ENCODE results near the gene SLC41A1. TPM values are rescaled to one million over a fixed set of nuclear protein-coding genes. Genes with fewer than 3 reads are reported as not detected.

SLC41A1 gene
- total and polyA plus RNA-seq, 2 donors (not counting 3 experiments of a cell fraction or from before 2014, with no cell fraction given): 21.7 to 22.0 TPM

DNA sequence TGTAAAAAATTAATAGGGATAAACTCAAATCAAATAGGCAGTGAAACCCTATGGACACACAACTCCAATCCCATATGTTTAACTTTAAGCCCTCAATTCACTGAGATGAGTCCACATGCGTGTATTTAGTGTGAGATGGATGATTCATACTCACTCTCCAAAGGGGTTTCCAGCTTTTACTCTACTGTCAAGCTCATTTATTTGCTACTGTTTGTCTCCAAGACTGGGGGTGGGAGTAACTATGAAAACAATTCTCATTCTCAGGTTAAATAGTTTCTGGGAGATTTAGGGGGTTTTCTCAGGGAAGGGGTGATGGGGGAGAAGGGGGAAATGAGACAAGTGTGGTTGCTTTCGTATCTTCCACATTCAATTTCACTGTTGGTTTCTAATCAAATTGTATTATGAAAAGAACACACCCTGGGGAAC is 40.4 kb downstream of the SLC41A1 start:
- Histone ChIP-seq H3K4me3 (replicated peaks in 1 of 3; ENCODE audit: insufficient read depth in 1 of 3, low read depth in 1 of 3, low read length in 3 of 3) (no peak overlapping the region), H3K9ac (replicated peaks; ENCODE audit: extremely low read depth, insufficient read depth, low read length) (no peak overlapping the region), H4K20me1 (replicated peaks; ENCODE audit: control insufficient read depth, extremely low read depth, insufficient read depth, low read length) (no peaks in the 10 kb centered on the region), H3K9me3 (replicated peaks; ENCODE audit: control insufficient read depth, insufficient read depth, low read length) (no peaks in the 10 kb centered on the region), H3K79me2 (ENCODE audit: control insufficient read depth, insufficient read depth, low read length) (no peaks in the 10 kb centered on the region), H3K4me1 (ENCODE audit: control insufficient read depth, extremely low read depth, insufficient read depth, low read length) (peaks cover 8% of the 10 kb centered on the region), H3K27ac (ENCODE audit: insufficient read depth, low read depth, low read length) (no peak overlapping the region), H2AFZ (ENCODE audit: low read depth, low read length) (no peak overlapping the region), H3K27me3 (ENCODE audit: control insufficient read depth in 2 of 2, insufficient read depth in 2 of 2, low read length in 2 of 2) (no peaks in the 10 kb centered on the region), H3K36me3 (ENCODE audit: control insufficient read depth in 2 of 2, extremely low read depth in 1 of 2, insufficient read depth in 2 of 2, low read length in 2 of 2) (peaks cover 0 to 2% of the 10 kb centered on the region in 2 experiments), H3K9me1 (replicated peaks; ENCODE audit: control insufficient read depth, extremely low read depth, insufficient read depth, low read length) (no peaks in the 10 kb centered on the region), H3K4me2 (ENCODE audit: insufficient read depth, low read length) (no peak overlapping the region)
- dilution Hi-C loops (cut with MboI; ENCODE audit: extremely low pct_ligation_motif_present, low sequenced_read_pairs) (no loop called here), intact Hi-C loops (cut with micrococcal nuclease) (no loop called here)
- no peak for FAIRE-seq
- ChIA-PET POLR2A (no interaction called here), CTCF (interaction anchor here (2.1 kb wide), 1 partner anchor 14 kb away, joined by 5 read pairs; no protein-coding TSS in a partner anchor)
- BruUV-seq (replicated peaks): no TSS peak
- no peak for DNase-seq (ENCODE audit: low read depth, low spot score)
- TF ChIP-seq, protein P1, sequence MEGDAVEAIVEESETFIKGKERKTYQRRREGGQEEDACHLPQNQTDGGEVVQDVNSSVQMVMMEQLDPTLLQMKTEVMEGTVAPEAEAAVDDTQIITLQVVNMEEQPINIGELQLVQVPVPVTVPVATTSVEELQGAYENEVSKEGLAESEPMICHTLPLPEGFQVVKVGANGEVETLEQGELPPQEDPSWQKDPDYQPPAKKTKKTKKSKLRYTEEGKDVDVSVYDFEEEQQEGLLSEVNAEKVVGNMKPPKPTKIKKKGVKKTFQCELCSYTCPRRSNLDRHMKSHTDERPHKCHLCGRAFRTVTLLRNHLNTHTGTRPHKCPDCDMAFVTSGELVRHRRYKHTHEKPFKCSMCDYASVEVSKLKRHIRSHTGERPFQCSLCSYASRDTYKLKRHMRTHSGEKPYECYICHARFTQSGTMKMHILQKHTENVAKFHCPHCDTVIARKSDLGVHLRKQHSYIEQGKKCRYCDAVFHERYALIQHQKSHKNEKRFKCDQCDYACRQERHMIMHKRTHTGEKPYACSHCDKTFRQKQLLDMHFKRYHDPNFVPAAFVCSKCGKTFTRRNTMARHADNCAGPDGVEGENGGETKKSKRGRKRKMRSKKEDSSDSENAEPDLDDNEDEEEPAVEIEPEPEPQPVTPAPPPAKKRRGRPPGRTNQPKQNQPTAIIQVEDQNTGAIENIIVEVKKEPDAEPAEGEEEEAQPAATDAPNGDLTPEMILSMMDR (IDR thresholded peaks at IDR 0.05; ENCODE audit: extremely low read depth in 1 of 2, insufficient read depth in 1 of 2, low read depth in 1 of 2, low read length in 2 of 2): no peak
- TF ChIP-seq POLR2A (IDR thresholded peaks at IDR 0.05; ENCODE audit: low read depth, low read length) (no peak), EZH2 (IDR thresholded peaks at IDR 0.05; ENCODE audit: borderline replicate concordance, low read depth, low read length, severe bottlenecking) (no peak), GATA2 (IDR thresholded peaks at IDR 0.05; ENCODE audit: insufficient read depth, insufficient read length, low read depth, low read length) (no peak), POLR2AphosphoS5 (IDR thresholded peaks at IDR 0.05; ENCODE audit: insufficient read depth, low read depth, low read length) (no peak), MYC (IDR thresholded peaks at IDR 0.05; ENCODE audit: low read depth, low read length) (no peak), FOS (IDR thresholded peaks at IDR 0.05; ENCODE audit: borderline replicate concordance, insufficient read depth, low read length) (no peak), JUN (IDR thresholded peaks at IDR 0.05; ENCODE audit: borderline replicate concordance, insufficient read depth, insufficient read length, low read depth) (no peak)
- TF ChIP-seq, protein P2, sequence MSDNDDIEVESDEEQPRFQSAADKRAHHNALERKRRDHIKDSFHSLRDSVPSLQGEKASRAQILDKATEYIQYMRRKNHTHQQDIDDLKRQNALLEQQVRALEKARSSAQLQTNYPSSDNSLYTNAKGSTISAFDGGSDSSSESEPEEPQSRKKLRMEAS (IDR thresholded peaks at IDR 0.05; ENCODE audit: insufficient read depth, insufficient read length): no peak
